ENCODE results near the gene PEX12. TPM values are rescaled to one million over a fixed set of nuclear protein-coding genes. Genes with fewer than 3 reads are reported as not detected.
"Not testable (repeated sequence)": the region's sequence is repeated elsewhere in the genome, so short reads cannot be mapped to it uniquely, and the experiment has no call there.

Gene PEX12
- total RNA-seq, 4 donors from 2014 or later = 5.3 to 15.9 (median 8.6) TPM

GRCh38 chr17:35616536-35616935 is 38.2 kb upstream of the PEX12 start:
- H3K4me3 ChIP-seq = no peak overlapping the region

GRCh38 chr17:35614810-35615209 is 36.4 kb upstream of the PEX12 start:
- Histone ChIP-seq H3K36me3 (no peaks in the 10 kb centered on the region), H3K4me1 (no peaks in the 10 kb centered on the region), H3K4me3 (no peak overlapping the region), H3K27ac (no peak overlapping the region), H3K9me3 (no peaks in the 10 kb centered on the region), H3K27me3 (no peaks in the 10 kb centered on the region)
- intact Hi-C loops (cut with DNase I; ENCODE audit: low total_unique reads) = loop anchor here (5.0 kb wide), 1 partner anchor 132 kb away; no protein-coding TSS in a partner anchor
- TF ChIP-seq CTCF (IDR thresholded peaks at IDR 0.05) (no peak), POLR2A (IDR thresholded peaks at IDR 0.05) (no peak)
- DNase-seq = no peak

More at GRCh38 chr17:35616536-35616935, 38.2 kb upstream of the PEX12 start:
- TF ChIP-seq POLR2A (IDR thresholded peaks at IDR 0.05) (no peak), CTCF (IDR thresholded peaks at IDR 0.05) (no peak)
- Histone ChIP-seq H3K27ac (no peak overlapping the region), H3K9me3 (no peaks in the 10 kb centered on the region), H3K27me3 (no peaks in the 10 kb centered on the region), H3K4me1 (no peaks in the 10 kb centered on the region), H3K36me3 (no peaks in the 10 kb centered on the region)
- intact Hi-C loops (cut with DNase I; ENCODE audit: low total_unique reads) = no loop called here
- DNase-seq = no peak

GRCh38 chr17:35612924-35613521 is 34.7 kb upstream of the PEX12 start:
- peak in 1 of 2 donors; percentile 20 for DNase-seq
- Histone ChIP-seq H3K36me3 (no peaks in the 10 kb centered on the region), H3K27ac (no peak overlapping the region), H3K4me3 (no peak overlapping the region), H3K27me3 (no peaks in the 10 kb centered on the region), H3K4me1 (no peaks in the 10 kb centered on the region), H3K9me3 (no peaks in the 10 kb centered on the region)
- intact Hi-C loops (cut with DNase I; ENCODE audit: low total_unique reads) = loop anchor here (5.0 kb wide), 1 partner anchor 134 kb away; no protein-coding TSS in a partner anchor
- TF ChIP-seq CTCF (IDR thresholded peaks at IDR 0.05) (peak; percentile 30 to 49 (median 38)), POLR2A (IDR thresholded peaks at IDR 0.05) (no peak)

- H3K36me3 ChIP-seq, DNase-seq, H3K4me3 ChIP-seq, H3K4me1 ChIP-seq, H3K27ac ChIP-seq, H3K27me3 ChIP-seq, H3K9me3 ChIP-seq: not testable (repeated sequence)
- intact Hi-C loops (cut with DNase I; ENCODE audit: low total_unique reads) = loop anchor here (5.0 kb wide), 1 partner anchor 137 kb away; no protein-coding TSS in a partner anchor
Observed at GRCh38 chr17:35610746-35611145, 32.4 kb upstream of the PEX12 start.

- no peak for TF ChIP-seq POLR2A (IDR thresholded peaks at IDR 0.05)
- no peak for TF ChIP-seq CTCF (IDR thresholded peaks at IDR 0.05)
- Histone ChIP-seq H3K9me3 (no peaks in the 10 kb centered on the region), H3K27me3 (no peaks in the 10 kb centered on the region), H3K27ac (no peak overlapping the region), H3K4me1 (no peaks in the 10 kb centered on the region), H3K36me3 (no peaks in the 10 kb centered on the region), H3K4me3 (no peak overlapping the region)
- intact Hi-C loops (cut with DNase I; ENCODE audit: low total_unique reads) = loop anchor here (5.0 kb wide), 1 partner anchor 137 kb away; no protein-coding TSS in a partner anchor
- no peak for DNase-seq
Observed at GRCh38 chr17:35609831-35610230, 31.5 kb upstream of the PEX12 start.

Measured in uterus (tissue), 4 donors.